ENCODE results near the gene PLXNA2.

DNA sequence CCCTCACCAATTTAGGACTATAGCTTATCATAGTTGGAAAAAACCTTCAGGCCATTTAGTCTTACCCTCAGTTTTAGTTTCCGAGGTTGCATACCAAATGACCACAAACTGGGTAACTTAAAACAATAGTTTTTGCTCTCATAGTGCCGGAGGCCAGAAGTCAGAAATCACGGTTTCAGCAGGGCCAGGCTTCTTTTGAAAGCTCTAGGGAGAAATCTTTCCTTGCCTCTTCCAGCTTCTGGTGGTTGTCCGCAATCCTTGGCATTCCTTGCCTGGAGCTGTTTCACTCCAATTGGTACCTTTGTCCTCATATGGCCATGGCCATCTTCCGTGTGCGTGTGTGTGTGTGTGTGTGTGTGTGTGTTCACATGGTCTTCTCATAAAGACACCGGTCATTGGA lies 12.4 kb upstream of the PLXNA2 start:
- no peak for TF ChIP-seq POLR2A (IDR thresholded peaks at IDR 0.05)
- no peak for TF ChIP-seq CTCF (IDR thresholded peaks at IDR 0.05)

All from esophagus squamous epithelium (tissue), 4 donors.